ENCODE data around the gene MCF2L2. TPM values are rescaled to one million over a fixed set of nuclear protein-coding genes. Genes with fewer than 3 reads are reported as not detected.

Gene MCF2L2
- total and polyA plus RNA-seq, 9 of the 15 experiments (the other 6 are each of a cell fraction or from before 2014, with no cell fraction given) = 0.56 to 4.2 (median 3.0) TPM

DNA sequence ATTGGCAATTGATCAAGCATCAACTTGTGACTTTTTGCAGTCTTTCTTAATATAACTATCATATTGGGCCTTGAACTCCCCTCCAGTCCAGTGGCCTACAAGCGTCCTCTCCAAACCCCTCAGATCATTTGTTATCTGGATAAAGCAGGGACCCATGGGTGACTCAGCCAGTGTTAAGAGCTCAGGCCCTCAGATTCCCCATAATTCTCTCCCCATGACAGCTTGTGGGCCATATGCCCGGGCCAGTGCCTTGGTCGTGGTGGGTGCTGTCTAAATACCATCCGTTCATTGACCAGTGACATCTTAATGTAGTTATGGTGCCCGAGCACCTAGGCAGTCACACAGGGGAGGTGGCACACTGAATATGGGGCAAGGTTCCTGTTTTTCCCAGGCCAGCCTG is 18.1 kb downstream of the MCF2L2 start (continued):
- TF ChIP-seq, protein P1, sequence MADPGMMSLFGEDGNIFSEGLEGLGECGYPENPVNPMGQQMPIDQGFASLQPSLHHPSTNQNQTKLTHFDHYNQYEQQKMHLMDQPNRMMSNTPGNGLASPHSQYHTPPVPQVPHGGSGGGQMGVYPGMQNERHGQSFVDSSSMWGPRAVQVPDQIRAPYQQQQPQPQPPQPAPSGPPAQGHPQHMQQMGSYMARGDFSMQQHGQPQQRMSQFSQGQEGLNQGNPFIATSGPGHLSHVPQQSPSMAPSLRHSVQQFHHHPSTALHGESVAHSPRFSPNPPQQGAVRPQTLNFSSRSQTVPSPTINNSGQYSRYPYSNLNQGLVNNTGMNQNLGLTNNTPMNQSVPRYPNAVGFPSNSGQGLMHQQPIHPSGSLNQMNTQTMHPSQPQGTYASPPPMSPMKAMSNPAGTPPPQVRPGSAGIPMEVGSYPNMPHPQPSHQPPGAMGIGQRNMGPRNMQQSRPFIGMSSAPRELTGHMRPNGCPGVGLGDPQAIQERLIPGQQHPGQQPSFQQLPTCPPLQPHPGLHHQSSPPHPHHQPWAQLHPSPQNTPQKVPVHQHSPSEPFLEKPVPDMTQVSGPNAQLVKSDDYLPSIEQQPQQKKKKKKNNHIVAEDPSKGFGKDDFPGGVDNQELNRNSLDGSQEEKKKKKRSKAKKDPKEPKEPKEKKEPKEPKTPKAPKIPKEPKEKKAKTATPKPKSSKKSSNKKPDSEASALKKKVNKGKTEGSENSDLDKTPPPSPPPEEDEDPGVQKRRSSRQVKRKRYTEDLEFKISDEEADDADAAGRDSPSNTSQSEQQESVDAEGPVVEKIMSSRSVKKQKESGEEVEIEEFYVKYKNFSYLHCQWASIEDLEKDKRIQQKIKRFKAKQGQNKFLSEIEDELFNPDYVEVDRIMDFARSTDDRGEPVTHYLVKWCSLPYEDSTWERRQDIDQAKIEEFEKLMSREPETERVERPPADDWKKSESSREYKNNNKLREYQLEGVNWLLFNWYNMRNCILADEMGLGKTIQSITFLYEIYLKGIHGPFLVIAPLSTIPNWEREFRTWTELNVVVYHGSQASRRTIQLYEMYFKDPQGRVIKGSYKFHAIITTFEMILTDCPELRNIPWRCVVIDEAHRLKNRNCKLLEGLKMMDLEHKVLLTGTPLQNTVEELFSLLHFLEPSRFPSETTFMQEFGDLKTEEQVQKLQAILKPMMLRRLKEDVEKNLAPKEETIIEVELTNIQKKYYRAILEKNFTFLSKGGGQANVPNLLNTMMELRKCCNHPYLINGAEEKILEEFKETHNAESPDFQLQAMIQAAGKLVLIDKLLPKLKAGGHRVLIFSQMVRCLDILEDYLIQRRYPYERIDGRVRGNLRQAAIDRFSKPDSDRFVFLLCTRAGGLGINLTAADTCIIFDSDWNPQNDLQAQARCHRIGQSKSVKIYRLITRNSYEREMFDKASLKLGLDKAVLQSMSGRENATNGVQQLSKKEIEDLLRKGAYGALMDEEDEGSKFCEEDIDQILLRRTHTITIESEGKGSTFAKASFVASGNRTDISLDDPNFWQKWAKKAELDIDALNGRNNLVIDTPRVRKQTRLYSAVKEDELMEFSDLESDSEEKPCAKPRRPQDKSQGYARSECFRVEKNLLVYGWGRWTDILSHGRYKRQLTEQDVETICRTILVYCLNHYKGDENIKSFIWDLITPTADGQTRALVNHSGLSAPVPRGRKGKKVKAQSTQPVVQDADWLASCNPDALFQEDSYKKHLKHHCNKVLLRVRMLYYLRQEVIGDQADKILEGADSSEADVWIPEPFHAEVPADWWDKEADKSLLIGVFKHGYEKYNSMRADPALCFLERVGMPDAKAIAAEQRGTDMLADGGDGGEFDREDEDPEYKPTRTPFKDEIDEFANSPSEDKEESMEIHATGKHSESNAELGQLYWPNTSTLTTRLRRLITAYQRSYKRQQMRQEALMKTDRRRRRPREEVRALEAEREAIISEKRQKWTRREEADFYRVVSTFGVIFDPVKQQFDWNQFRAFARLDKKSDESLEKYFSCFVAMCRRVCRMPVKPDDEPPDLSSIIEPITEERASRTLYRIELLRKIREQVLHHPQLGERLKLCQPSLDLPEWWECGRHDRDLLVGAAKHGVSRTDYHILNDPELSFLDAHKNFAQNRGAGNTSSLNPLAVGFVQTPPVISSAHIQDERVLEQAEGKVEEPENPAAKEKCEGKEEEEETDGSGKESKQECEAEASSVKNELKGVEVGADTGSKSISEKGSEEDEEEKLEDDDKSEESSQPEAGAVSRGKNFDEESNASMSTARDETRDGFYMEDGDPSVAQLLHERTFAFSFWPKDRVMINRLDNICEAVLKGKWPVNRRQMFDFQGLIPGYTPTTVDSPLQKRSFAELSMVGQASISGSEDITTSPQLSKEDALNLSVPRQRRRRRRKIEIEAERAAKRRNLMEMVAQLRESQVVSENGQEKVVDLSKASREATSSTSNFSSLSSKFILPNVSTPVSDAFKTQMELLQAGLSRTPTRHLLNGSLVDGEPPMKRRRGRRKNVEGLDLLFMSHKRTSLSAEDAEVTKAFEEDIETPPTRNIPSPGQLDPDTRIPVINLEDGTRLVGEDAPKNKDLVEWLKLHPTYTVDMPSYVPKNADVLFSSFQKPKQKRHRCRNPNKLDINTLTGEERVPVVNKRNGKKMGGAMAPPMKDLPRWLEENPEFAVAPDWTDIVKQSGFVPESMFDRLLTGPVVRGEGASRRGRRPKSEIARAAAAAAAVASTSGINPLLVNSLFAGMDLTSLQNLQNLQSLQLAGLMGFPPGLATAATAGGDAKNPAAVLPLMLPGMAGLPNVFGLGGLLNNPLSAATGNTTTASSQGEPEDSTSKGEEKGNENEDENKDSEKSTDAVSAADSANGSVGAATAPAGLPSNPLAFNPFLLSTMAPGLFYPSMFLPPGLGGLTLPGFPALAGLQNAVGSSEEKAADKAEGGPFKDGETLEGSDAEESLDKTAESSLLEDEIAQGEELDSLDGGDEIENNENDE (IDR thresholded peaks at IDR 0.05; ENCODE audit: low read depth, low read length) = no peak
- TF ChIP-seq JUND (IDR thresholded peaks at IDR 0.05; ENCODE audit: borderline replicate concordance, low read depth, low read length) = peak; percentile 98
- peak; percentile 95; the same call in 2 of the 3 replicates for TF ChIP-seq JUND (tag; IDR thresholded peaks at IDR 0.05; ENCODE audit: borderline replicate concordance, low read depth, low read length)
- no peak for TF ChIP-seq ILF3 (IDR thresholded peaks at IDR 0.05; ENCODE audit: borderline replicate concordance)
- no peak for TF ChIP-seq ARHGAP35 (IDR thresholded peaks at IDR 0.05; ENCODE audit: partially characterized antibody)
- TF ChIP-seq, protein P2, sequence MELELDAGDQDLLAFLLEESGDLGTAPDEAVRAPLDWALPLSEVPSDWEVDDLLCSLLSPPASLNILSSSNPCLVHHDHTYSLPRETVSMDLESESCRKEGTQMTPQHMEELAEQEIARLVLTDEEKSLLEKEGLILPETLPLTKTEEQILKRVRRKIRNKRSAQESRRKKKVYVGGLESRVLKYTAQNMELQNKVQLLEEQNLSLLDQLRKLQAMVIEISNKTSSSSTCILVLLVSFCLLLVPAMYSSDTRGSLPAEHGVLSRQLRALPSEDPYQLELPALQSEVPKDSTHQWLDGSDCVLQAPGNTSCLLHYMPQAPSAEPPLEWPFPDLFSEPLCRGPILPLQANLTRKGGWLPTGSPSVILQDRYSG (tag; conservative IDR thresholded peaks at IDR 0.05; ENCODE audit: low read depth) = no peak
- no peak for TF ChIP-seq POLR2G (IDR thresholded peaks at IDR 0.05; ENCODE audit: low read depth, low read length)
